Spleen (tissue), 11 donors: ENCODE results near the gene PRDM16. TPM values are rescaled to one million over a fixed set of nuclear protein-coding genes. Genes with fewer than 3 reads are reported as not detected.

Experiments
- DNase-seq: peaks from one replicate; pipeline ENCODE4 v3.0.0-alpha.2; 2020
- H3K27ac ChIP-seq, 8 donors: fragments of 200-600 bp; sonication (generic) in 7 of 8; 1 replicate in 4 of 8; 2 replicates in 4 of 8; pipeline versions ENCODE4 v1.5.0 to v1.8.0; 2016 to 2021; ENCODE audit warnings: inconsistent platforms in 4 of 8, mild to moderate bottlenecking in 4 of 8, moderate library complexity in 1 of 8
- H3K27me3 ChIP-seq, 7 donors: fragments of 200-600 bp; sonication (generic) in 6 of 7; replicated peaks in 1 of 7; 1 replicate in 4 of 7; 2 replicates in 3 of 7; pipeline versions ENCODE4 v1.5.0 to v1.8.0; 2016 to 2021; ENCODE audit warnings: inconsistent platforms in 3 of 7, mild to moderate bottlenecking in 1 of 7
- H3K36me3 ChIP-seq, 6 donors: fragments of 200-600 bp; sonication (generic) in 5 of 6; 1 replicate in 4 of 6; 2 replicates in 2 of 6; pipeline versions ENCODE4 v1.5.0 to v1.8.0; 2016 to 2021; ENCODE audit warnings: inconsistent platforms in 2 of 6
- H3K4me1 ChIP-seq, 6 donors: fragments of 200-600 bp; sonication (generic) in 5 of 6; 1 replicate in 3 of 6; 2 replicates in 3 of 6; pipeline versions ENCODE4 v1.5.0 to v1.8.0; 2016 to 2021; ENCODE audit warnings: inconsistent platforms in 3 of 6
- H3K4me3 ChIP-seq, 8 donors: fragments of 200-600 bp; sonication (generic) in 7 of 8; 1 replicate in 4 of 8; 2 replicates in 4 of 8; pipeline versions ENCODE4 v1.5.0 to v1.8.0; 2016 to 2021; ENCODE audit warnings: inconsistent platforms in 4 of 8, mild to moderate bottlenecking in 4 of 8, moderate library complexity in 2 of 8
- H3K9me3 ChIP-seq, 8 donors: fragments of 200-600 bp; sonication (generic) in 7 of 8; 1 replicate in 4 of 8; 2 replicates in 4 of 8; pipeline versions ENCODE4 v1.5.0 to v1.8.0; 2016 to 2021; ENCODE audit warnings: inconsistent platforms in 4 of 8
- POLR2A ChIP-seq, 3 donors: fragments of 450-650 bp; IDR thresholded peaks; one replicate each; pipeline ENCODE4 v1.5.1; 2017; ENCODE audit warnings: antibody characterized with exemption in 3 of 3, mild to moderate bottlenecking in 1 of 3
- POLR2AphosphoS5 ChIP-seq, 3 donors: sonication (generic); formaldehyde crosslinking; IDR thresholded peaks; one replicate each; pipeline ENCODE4 v1.5.1; 2017; ENCODE audit warnings: antibody characterized with exemption in 3 of 3
- WGBS, 5 donors: extraction: QIAGEN DNeasy Blood & Tissue Kit in 3 of 5; methylation state at CpG; one replicate each; pipeline versions ENCODE4 v1.1.5 to v1.1.7; 2013 to 2018; 5-methylcytosine and 5-hydroxymethylcytosine counted together
- intact Hi-C: fragments of 100-400 bp; cut with DNase I; formaldehyde crosslinking; loops from one replicate; pipeline ENCODE4 v1.15.0; 2023; ENCODE audit warnings: low total_unique reads
- polyA plus RNA-seq, 3 donors: library from polyadenylated mRNA; stranded (reverse); fragments of 200-250 nt; gene quantifications; one replicate each; pipeline ENCODE4 v1.2.1, GENCODE V29; 2013
- total RNA-seq, 7 donors: library from RNA; depleted of rRNA in 3 of 7; stranded (reverse); fragments of >200 nt in 3 of 7; fragmentation: NEBNext Ultra II Directional in 4 of 7; extraction: Animal tissue kit (Norgen Biotek cat#: 25700) in 4 of 7; gene quantifications; one replicate each; pipeline versions ENCODE4 v1.1.0 to v1.2.1, GENCODE V29; 2016 to 2021
- TF ChIP-seq, protein P1 (sequence below), 11 experiments: fragments of 200-600 bp in 7 of 11; fragments of 450-650 bp in 4 of 11; sonication (generic) in 4 of 11; IDR thresholded peaks in 8 of 11; conservative IDR thresholded peaks in 3 of 11; 1 replicate in 7 of 11; 2 replicates in 4 of 11; pipeline versions ENCODE4 v1.4.0 to v1.8.0; 2016 to 2021; ENCODE audit warnings: antibody characterized with exemption in 11 of 11, inconsistent platforms in 4 of 11, mild to moderate bottlenecking in 1 of 11
- donor health status: healthy with polysubstance abuse.
- donor health status: DM: no; HTN: no; CAD: no; lungs with moderate emphysema.
- donor health status: DM: no; HTN: no; CAD: no.
- donor health status: Bipolar disorder and iron deficiency.
- donor health status: healthy.
- donor health status: DM: no; HTN: no; CAD: no.
- donor health status: DM: yes; HTN: yes; CAD: no.

The PRDM16 gene
- total and polyA plus RNA-seq, 10 donors = 0.43 to 3.2 (median 1.4) TPM

DNA sequence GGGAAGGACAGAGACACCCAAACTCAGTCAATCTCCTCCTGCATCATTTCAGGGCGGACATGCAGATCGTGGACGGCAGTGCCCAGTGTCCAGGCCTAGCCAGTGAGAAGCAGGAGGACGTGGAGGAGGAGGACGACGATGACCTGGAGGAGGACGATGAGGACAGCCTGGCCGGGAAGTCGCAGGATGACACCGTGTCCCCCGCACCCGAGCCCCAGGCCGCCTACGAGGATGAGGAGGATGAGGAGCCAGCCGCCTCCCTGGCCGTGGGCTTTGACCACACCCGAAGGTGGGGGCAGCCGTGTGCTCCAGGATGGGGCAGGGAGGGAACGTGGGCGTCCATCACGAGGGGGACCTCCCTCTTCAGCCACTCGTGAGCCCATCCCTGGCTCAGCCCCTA lies 361.8 kb downstream of the PRDM16 start:
- WGBS, 5 donors = 71 to 90% (median 84%) methylated on average over 19 to 22 of the region's 22 CpGs
- peaks cover 0 to 19% (median 0%) of the 10 kb centered on the region in 7 donors for H3K27me3 ChIP-seq
- no peak overlapping the region for H3K4me3 ChIP-seq
- intact Hi-C loops = no loop called here
- TF ChIP-seq, protein P1, sequence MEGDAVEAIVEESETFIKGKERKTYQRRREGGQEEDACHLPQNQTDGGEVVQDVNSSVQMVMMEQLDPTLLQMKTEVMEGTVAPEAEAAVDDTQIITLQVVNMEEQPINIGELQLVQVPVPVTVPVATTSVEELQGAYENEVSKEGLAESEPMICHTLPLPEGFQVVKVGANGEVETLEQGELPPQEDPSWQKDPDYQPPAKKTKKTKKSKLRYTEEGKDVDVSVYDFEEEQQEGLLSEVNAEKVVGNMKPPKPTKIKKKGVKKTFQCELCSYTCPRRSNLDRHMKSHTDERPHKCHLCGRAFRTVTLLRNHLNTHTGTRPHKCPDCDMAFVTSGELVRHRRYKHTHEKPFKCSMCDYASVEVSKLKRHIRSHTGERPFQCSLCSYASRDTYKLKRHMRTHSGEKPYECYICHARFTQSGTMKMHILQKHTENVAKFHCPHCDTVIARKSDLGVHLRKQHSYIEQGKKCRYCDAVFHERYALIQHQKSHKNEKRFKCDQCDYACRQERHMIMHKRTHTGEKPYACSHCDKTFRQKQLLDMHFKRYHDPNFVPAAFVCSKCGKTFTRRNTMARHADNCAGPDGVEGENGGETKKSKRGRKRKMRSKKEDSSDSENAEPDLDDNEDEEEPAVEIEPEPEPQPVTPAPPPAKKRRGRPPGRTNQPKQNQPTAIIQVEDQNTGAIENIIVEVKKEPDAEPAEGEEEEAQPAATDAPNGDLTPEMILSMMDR (IDR thresholded peaks at IDR 0.05 in 8 of 11, conservative IDR thresholded peaks at IDR 0.05 in 3 of 11) = no peak
- DNase-seq = no peak
- no peak overlapping the region for H3K27ac ChIP-seq
- no peaks in the 10 kb centered on the region for H3K9me3 ChIP-seq
- no peaks in the 10 kb centered on the region for H3K36me3 ChIP-seq
- no peaks in the 10 kb centered on the region for H3K4me1 ChIP-seq

DNA sequence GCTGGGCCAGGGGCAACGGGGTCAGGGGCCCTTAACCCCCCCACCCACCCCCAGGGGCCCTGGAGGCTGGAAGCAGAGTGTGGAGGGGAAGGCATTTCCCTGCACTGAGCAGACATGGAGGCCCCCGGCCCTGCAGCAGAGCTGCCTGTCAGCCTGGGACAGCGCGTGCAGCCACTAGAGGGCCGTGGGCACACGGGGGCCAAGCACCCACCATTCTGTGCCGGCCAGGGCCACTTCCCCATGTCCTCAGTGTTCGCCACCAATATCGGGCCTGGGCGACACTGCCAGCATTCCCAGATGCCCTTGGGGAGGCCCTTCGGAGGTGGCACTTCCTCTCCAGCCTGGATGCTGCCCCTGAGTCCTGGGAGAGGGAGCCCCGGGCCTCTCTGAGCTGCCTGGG lies 362.3 kb downstream of the PRDM16 start:
- DNase-seq = no peak
- H3K36me3 ChIP-seq = no peaks in the 10 kb centered on the region
- H3K4me1 ChIP-seq = no peaks in the 10 kb centered on the region
- H3K27me3 ChIP-seq = peaks cover 0 to 19% (median 0%) of the 10 kb centered on the region in 7 donors
- H3K27ac ChIP-seq = no peak overlapping the region
- no peaks in the 10 kb centered on the region for H3K9me3 ChIP-seq
- WGBS, 5 donors = 31 to 95% (median 67%) methylated on average over 3 to 12 of the region's 12 CpGs
- intact Hi-C loops = no loop called here
- no peak overlapping the region for H3K4me3 ChIP-seq
- TF ChIP-seq POLR2A (IDR thresholded peaks at IDR 0.05) (no peak), POLR2AphosphoS5 (IDR thresholded peaks at IDR 0.05) (no peak)
- TF ChIP-seq, protein P1 (IDR thresholded peaks at IDR 0.05 in 8 of 11, conservative IDR thresholded peaks at IDR 0.05 in 3 of 11) = no peak

DNA sequence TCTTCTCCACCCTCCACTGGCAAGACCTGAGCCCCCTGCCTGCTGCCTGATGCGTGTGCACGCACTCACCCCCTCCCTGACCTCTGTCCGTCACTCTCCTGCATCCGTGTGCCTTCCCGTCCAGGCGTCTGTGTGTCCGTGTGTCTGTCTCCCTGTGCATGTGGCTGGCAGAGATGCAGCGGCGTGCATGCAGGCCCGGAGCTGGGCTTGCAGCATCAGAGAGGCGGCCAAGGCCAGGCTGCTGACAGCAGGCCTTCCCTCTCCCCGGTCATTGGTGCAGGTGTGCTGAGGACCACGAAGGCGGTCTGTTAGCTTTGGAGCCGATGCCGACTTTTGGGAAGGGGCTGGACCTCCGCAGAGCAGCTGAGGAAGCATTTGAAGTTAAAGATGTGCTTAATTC lies 362.7 kb downstream of the PRDM16 start:
- intact Hi-C loops = no loop called here
- Histone ChIP-seq H3K27ac (no peak overlapping the region), H3K36me3 (no peaks in the 10 kb centered on the region), H3K4me1 (no peaks in the 10 kb centered on the region), H3K9me3 (no peaks in the 10 kb centered on the region), H3K27me3 (peaks cover 0 to 19% (median 0%) of the 10 kb centered on the region in 7 donors), H3K4me3 (no peak overlapping the region)
- no peak for TF ChIP-seq POLR2A (IDR thresholded peaks at IDR 0.05)
- TF ChIP-seq, protein P1 (IDR thresholded peaks at IDR 0.05 in 8 of 11, conservative IDR thresholded peaks at IDR 0.05 in 3 of 11) = no peak
- no peak for TF ChIP-seq POLR2AphosphoS5 (IDR thresholded peaks at IDR 0.05)
- DNase-seq = no peak
- WGBS, 5 donors = 84 to 93% (median 92%) methylated on average over 16 to 17 of the region's 17 CpGs

DNA sequence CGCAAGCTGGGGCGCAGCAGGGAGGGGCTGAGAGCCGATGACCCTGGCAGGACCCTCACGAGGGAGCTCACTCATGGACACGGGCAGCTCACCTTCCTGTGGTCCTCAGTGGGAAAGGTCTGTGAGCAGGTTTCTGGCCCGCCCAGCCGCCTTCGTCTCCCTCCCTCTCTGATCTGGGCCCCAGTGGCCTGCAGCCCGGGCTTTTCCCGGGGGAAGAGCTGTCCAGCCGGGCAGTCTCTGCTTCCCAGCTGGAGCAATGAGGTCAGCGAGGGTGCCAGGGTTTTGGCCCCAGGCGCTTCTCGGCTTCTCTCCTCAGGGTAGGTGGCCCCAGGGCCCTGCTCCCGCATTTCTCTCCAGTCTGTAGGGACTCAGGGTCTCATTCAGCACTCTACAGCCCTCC lies 363.3 kb downstream of the PRDM16 start:
- H3K4me1 ChIP-seq = no peaks in the 10 kb centered on the region
- no peaks in the 10 kb centered on the region for H3K36me3 ChIP-seq
- H3K27ac ChIP-seq = no peak overlapping the region
- TF ChIP-seq, protein P1 (IDR thresholded peaks at IDR 0.05 in 8 of 11, conservative IDR thresholded peaks at IDR 0.05 in 3 of 11) = no peak
- no peak for TF ChIP-seq POLR2AphosphoS5 (IDR thresholded peaks at IDR 0.05)
- TF ChIP-seq POLR2A (IDR thresholded peaks at IDR 0.05) = no peak
- peaks cover 0 to 19% (median 0%) of the 10 kb centered on the region in 7 donors for H3K27me3 ChIP-seq
- intact Hi-C loops = no loop called here
- H3K4me3 ChIP-seq = no peak overlapping the region
- WGBS, 5 donors = 74 to 89% (median 88%) methylated on average over 5 to 15 of the region's 15 CpGs
- no peak for DNase-seq
- H3K9me3 ChIP-seq = no peaks in the 10 kb centered on the region
